ENCODE results near the gene PLBD2. TPM values are rescaled to one million over a fixed set of nuclear protein-coding genes. Genes with fewer than 3 reads are reported as not detected.

Gene PLBD2
- total and polyA plus RNA-seq, 9 of the 15 experiments (the other 6 are each of a cell fraction or from before 2014, with no cell fraction given): 2.4 to 37.4 (median 6.0) TPM

GRCh38 chr12:113416091-113416754, 57.8 kb downstream of the PLBD2 start (continued):
- TF ChIP-seq RNF219 (CRISPR knock-in tag; IDR thresholded peaks at IDR 0.05): no peak
- TF ChIP-seq KLF6 (CRISPR knock-in tag; IDR thresholded peaks at IDR 0.05; ENCODE audit: borderline replicate concordance): no peak
- no peak for TF ChIP-seq ID3 (CRISPR knock-in tag; IDR thresholded peaks at IDR 0.05)
- TF ChIP-seq ID3 (tag; IDR thresholded peaks at IDR 0.05): 0 out of 2 replicates have a peak, but pooled peaks have one; percentile 44
- no peak for TF ChIP-seq NFIC (IDR thresholded peaks at IDR 0.05)
- no peak for TF ChIP-seq SRF (CRISPR knock-in tag; IDR thresholded peaks at IDR 0.05)
- peak; percentile 73; the same call in 1 of the 2 replicates for TF ChIP-seq JUN (IDR thresholded peaks at IDR 0.05; ENCODE audit: borderline replicate concordance, low read depth, low read length)
- TF ChIP-seq JUN (CRISPR knock-in tag; IDR thresholded peaks at IDR 0.05; ENCODE audit: borderline replicate concordance): no peak
- TF ChIP-seq ZNF253 (CRISPR knock-in tag; conservative IDR thresholded peaks at IDR 0.05): no peak
- TF ChIP-seq ESRRB (CRISPR knock-in tag; IDR thresholded peaks at IDR 0.05; ENCODE audit: borderline replicate concordance): no peak
- no peak for TF ChIP-seq TGIF2 (CRISPR knock-in tag; IDR thresholded peaks at IDR 0.05)
- 0 out of 2 replicates have a peak, but pooled peaks have one; percentile 18 for TF ChIP-seq TFAP4 (CRISPR knock-in tag; IDR thresholded peaks at IDR 0.05; ENCODE audit: borderline replicate concordance)
- TF ChIP-seq CBFA2T2 (conservative IDR thresholded peaks at IDR 0.05): peak; percentile 27
- TF ChIP-seq LARP7 (IDR thresholded peaks at IDR 0.05): no peak
- TF ChIP-seq ZBTB40 (IDR thresholded peaks at IDR 0.05): no peak
- no peak for TF ChIP-seq ZBTB40 (CRISPR knock-in tag; IDR thresholded peaks at IDR 0.05)

Data from K562 (cell line).